GM23248 (cell line): ENCODE data around the gene PBOV1.

ENCODE experiments used
- EZH2 ChIP-seq: fragments of 200-600 bp; sonication (generic); IDR thresholded peaks from 2 replicates; pipeline ENCODE4 v1.6.1; 2018; ENCODE audit warnings: antibody characterized with exemption, mild to moderate bottlenecking; ENCODE audit not compliant: insufficient read depth, poor library complexity, severe bottlenecking
- EZH2phosphoT487 ChIP-seq: fragments of 200-600 bp; sonication (generic); IDR thresholded peaks from 2 replicates; pipeline ENCODE4 v1.6.1; 2018; ENCODE audit warnings: antibody characterized with exemption, moderate library complexity, mild to moderate bottlenecking, low read depth; ENCODE audit not compliant: insufficient read depth

DNA sequence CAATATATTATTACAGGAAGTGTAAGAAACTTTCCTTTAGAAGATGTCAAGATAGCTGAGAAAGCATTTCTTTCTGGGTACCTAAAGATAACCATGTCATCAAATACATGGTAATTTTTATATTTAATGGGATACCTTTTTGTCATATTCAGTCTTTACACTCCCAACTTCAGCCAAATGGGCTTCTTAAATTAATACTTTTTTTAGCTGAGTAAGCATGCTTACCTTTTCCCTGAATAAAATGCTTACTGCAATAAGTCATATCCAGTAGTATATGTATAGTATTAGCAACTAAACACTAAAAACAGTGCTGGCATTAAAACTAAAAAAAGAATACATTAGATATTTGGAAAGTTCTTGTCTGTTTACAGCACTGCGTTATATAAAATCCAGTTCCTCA lies 17.4 kb upstream of the PBOV1 start:
- TF ChIP-seq EZH2 (no peak), EZH2phosphoT487 (no peak)
